ENCODE measurements around the gene TRPM8. TPM values are rescaled to one million over a fixed set of nuclear protein-coding genes. Genes with fewer than 3 reads are reported as not detected.

TRPM8 gene
- total RNA-seq, 4 donors from 2014 or later: 0.35 TPM; not detected in 3

DNA sequence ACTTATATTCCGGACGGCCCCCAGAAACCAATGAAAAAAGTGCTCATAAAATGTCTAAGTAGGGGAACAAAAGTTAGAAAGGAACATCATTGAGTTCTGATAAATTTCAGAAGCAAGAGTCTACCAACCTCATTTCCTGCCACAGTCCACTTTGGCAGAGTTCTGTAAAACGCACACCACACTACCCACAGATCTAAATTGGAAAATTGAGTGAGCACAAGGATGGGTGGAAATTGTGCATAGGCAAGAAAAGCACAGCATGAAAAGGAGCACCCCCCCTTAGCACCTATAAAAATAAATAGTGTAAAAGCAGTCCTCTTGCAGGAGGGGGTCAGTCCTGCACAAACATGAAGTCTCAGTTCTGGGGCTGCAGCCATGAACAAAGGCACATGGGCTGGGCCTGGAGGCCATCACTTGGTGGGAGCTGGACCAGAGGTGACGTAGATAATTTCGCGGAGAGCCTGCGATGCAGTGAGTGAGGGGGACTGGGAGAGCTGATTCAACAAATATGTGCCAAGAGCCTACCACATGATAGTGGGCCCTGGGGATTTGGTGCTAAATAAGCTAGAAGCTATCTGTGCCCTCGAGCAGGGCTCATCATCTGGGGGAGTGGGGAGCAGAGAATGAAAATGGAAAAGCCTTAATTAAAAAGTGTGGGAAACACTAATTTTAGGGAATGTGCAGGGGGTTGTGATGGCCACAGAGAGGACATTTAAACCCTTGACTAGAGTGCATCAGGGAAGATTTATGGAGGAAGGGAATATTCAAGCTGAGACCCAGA is 84.4 kb downstream of the TRPM8 start:
- intact Hi-C loops (cut with DNase I; ENCODE audit: low total_unique reads): no loop called here
- no peak for DNase-seq
- no peak for TF ChIP-seq POLR2A (IDR thresholded peaks at IDR 0.05)
- TF ChIP-seq, protein P1, sequence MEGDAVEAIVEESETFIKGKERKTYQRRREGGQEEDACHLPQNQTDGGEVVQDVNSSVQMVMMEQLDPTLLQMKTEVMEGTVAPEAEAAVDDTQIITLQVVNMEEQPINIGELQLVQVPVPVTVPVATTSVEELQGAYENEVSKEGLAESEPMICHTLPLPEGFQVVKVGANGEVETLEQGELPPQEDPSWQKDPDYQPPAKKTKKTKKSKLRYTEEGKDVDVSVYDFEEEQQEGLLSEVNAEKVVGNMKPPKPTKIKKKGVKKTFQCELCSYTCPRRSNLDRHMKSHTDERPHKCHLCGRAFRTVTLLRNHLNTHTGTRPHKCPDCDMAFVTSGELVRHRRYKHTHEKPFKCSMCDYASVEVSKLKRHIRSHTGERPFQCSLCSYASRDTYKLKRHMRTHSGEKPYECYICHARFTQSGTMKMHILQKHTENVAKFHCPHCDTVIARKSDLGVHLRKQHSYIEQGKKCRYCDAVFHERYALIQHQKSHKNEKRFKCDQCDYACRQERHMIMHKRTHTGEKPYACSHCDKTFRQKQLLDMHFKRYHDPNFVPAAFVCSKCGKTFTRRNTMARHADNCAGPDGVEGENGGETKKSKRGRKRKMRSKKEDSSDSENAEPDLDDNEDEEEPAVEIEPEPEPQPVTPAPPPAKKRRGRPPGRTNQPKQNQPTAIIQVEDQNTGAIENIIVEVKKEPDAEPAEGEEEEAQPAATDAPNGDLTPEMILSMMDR (IDR thresholded peaks at IDR 0.05): no peak
- H3K9me3 ChIP-seq: no peaks in the 10 kb centered on the region
- H3K4me3 ChIP-seq: no peak overlapping the region
- H3K4me1 ChIP-seq: no peaks in the 10 kb centered on the region
- no peak overlapping the region for H3K27ac ChIP-seq
- H3K36me3 ChIP-seq: no peaks in the 10 kb centered on the region
- H3K27me3 ChIP-seq: no peaks in the 10 kb centered on the region

DNA sequence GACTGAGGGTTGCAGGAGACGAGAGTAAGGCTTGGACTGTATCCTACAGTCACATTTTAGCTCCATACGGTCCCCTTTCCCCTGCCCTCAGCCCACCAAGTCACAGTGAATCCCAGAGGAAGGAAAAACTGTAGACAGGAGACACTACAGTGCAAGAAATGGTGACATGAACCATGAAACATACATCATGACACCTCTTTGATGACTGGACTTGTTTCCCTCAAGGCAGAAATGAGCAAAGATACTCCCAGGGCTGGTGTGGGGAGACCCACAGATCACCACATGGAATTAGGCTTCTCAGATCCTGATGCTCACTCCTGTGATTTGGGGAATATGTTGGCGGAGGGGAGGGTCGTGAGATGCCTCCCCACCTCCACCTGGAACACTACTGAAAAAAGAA is 85.1 kb downstream of the TRPM8 start:
- DNase-seq: no peak
- H3K4me3 ChIP-seq: no peak overlapping the region
- intact Hi-C loops (cut with DNase I; ENCODE audit: low total_unique reads): no loop called here
- no peak overlapping the region for H3K27ac ChIP-seq
- no peaks in the 10 kb centered on the region for H3K36me3 ChIP-seq
- no peak for TF ChIP-seq POLR2A (IDR thresholded peaks at IDR 0.05)
- TF ChIP-seq, protein P1 (IDR thresholded peaks at IDR 0.05): no peak
- H3K27me3 ChIP-seq: no peaks in the 10 kb centered on the region
- H3K4me1 ChIP-seq: no peaks in the 10 kb centered on the region
- no peaks in the 10 kb centered on the region for H3K9me3 ChIP-seq

DNA sequence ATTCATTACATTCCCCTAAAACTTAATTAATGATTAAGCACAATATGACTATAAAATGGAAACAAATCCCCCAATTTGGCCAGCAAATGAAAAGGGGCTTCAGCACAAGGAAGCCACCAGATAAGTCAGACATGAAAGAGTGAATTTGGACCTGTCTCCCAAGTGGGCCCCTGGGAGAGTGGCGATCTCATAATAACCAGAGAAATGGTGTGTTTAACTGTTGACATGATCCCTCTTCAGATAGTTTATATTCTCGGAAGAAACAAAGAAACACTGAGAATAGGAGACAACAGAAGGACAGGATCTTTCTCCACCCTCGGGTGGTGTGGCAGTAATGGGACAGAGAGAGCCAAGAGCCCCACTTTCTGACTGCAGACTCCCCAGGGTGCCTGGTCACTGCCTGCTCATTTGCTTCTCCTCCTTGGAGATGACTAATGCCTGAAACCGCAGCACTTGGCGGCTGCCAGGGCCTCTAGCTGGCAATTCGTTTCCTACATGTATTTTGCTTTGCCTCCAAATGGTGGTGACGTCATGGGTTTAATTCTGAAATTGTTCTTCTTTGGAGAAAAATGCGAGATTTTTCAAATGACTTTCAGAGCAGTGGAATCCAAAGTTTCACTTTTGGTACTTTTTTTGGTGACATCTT is 86.9 kb downstream of the TRPM8 start:
- H3K27ac ChIP-seq: no peak overlapping the region
- TF ChIP-seq, protein P1 (IDR thresholded peaks at IDR 0.05): no peak
- TF ChIP-seq POLR2A (IDR thresholded peaks at IDR 0.05): no peak

DNA sequence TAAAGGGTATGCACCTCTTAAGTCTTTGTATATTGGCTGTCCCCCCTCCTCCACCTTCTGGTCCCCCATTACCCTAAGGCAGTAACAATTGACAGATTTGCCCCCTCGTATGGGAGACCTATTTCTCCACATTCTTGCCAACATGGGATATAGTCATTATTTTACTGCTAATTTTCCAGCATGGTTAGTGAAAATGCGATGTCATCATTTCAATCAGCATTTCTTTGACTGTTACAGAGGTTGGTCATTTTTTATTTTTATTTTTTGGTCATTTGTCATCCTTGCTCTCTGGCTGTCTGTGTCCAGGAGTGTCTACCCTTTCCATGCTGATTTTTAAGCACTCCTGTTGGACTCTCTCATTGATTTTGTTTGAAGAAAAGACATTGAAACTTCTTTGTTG is 88.0 kb downstream of the TRPM8 start:
- Histone ChIP-seq H3K4me3 (no peak overlapping the region), H3K9me3 (no peaks in the 10 kb centered on the region), H3K27ac (no peak overlapping the region), H3K36me3 (no peaks in the 10 kb centered on the region), H3K27me3 (no peaks in the 10 kb centered on the region), H3K4me1 (no peaks in the 10 kb centered on the region)
- no peak for DNase-seq
- no peak for TF ChIP-seq POLR2A (IDR thresholded peaks at IDR 0.05)
- TF ChIP-seq, protein P1 (IDR thresholded peaks at IDR 0.05): no peak
- intact Hi-C loops (cut with DNase I; ENCODE audit: low total_unique reads): no loop called here

More for the DNA sequence above, 86.9 kb downstream of the TRPM8 start:
- Histone ChIP-seq H3K4me1 (no peaks in the 10 kb centered on the region), H3K36me3 (no peaks in the 10 kb centered on the region), H3K27me3 (no peaks in the 10 kb centered on the region), H3K4me3 (no peak overlapping the region), H3K9me3 (no peaks in the 10 kb centered on the region)
- no peak for DNase-seq
- intact Hi-C loops (cut with DNase I; ENCODE audit: low total_unique reads): no loop called here

DNA sequence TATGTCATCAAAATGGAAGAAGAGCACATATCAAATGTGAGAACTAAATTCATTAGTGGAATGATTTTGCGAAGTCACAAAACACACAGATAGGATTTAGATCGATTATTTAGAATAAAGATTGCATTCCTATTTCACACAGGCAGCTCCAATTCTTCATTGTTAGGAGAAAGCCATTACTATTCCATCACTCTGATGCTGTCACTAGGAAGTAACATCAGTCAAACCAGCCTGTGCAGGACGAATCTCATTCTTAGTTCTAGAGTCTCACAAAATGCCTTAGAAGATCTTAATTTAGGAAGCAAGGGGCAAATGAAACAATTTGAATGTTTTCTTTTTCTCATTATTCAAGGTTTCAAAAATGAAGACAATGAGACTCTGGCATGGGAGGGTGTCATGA is 89.3 kb downstream of the TRPM8 start:
- no peak for TF ChIP-seq POLR2A (IDR thresholded peaks at IDR 0.05)
- TF ChIP-seq, protein P1 (IDR thresholded peaks at IDR 0.05): no peak
- H3K36me3 ChIP-seq: no peaks in the 10 kb centered on the region
- H3K9me3 ChIP-seq: no peaks in the 10 kb centered on the region
- H3K4me3 ChIP-seq: no peak overlapping the region
- H3K27me3 ChIP-seq: no peaks in the 10 kb centered on the region
- intact Hi-C loops (cut with DNase I; ENCODE audit: low total_unique reads): no loop called here
- H3K27ac ChIP-seq: no peak overlapping the region
- no peaks in the 10 kb centered on the region for H3K4me1 ChIP-seq
- DNase-seq: no peak

All from uterus (tissue), 4 donors.